Activated T-cell treated with anti-CD3 and anti-CD28 coated beads, Interleukin-2, amount 50 U/mL, for 4 hours (primary cell): Measurements from ENCODE around the gene TAS2R14. TPM values are rescaled to one million over a fixed set of nuclear protein-coding genes. Genes with fewer than 3 reads are reported as not detected.

ENCODE experiments used
- ATAC-seq, 2 donors: fragments of 200-7000 bp; cut with Tn5 transposase; one replicate each; pipeline ENCODE4 v1.10.0; 2021
- DNase-seq: peaks from one replicate; pipeline ENCODE4 v3.0.0-alpha.2; 2020
- H3K27me3 Mint-ChIP-seq: one replicate; pipeline ENCODE4 v1.8.0; 2021; ENCODE audit warnings: low read depth, mixed read lengths
- H3K36me3 Mint-ChIP-seq: one replicate; pipeline ENCODE4 v1.8.0; 2022; ENCODE audit warnings: mixed read lengths; ENCODE audit not compliant: insufficient read depth
- H3K4me1 Mint-ChIP-seq: one replicate; pipeline ENCODE4 v1.8.0; 2021; ENCODE audit warnings: low read depth, mixed read lengths
- H3K4me3 Mint-ChIP-seq: one replicate; pipeline ENCODE4 v1.8.0; 2021; ENCODE audit warnings: mild to moderate bottlenecking, moderate library complexity, mixed read lengths
- H3K9me3 Mint-ChIP-seq: one replicate; pipeline ENCODE4 v1.8.0; 2021; ENCODE audit warnings: mixed read lengths
- total RNA-seq, 3 donors: library from RNA; stranded (reverse); gene quantifications; one replicate each; pipeline ENCODE4 v1.2.1, GENCODE V29; 2021

The TAS2R14 gene
- total RNA-seq, 3 donors from 2014 or later, result 0.89 to 1.3 (median 1.0) TPM

- no peaks in the 10 kb centered on the region for H3K4me1 Mint-ChIP-seq
- no peak for ATAC-seq
- H3K9me3 Mint-ChIP-seq, result peaks cover 9% of the 10 kb centered on the region
- peaks cover 10% of the 10 kb centered on the region for H3K36me3 Mint-ChIP-seq
- no peaks in the 10 kb centered on the region for H3K27me3 Mint-ChIP-seq
- no peak overlapping the region for H3K4me3 Mint-ChIP-seq
- DNase-seq, result no peak
Observed at GRCh38 chr12:10941916-10942607, 3.0 kb upstream of the TAS2R14 start.

- Mint-ChIP-seq H3K9me3 (peaks cover 4% of the 10 kb centered on the region), H3K4me3 (no peak overlapping the region), H3K4me1 (no peaks in the 10 kb centered on the region), H3K36me3 (peaks cover 6% of the 10 kb centered on the region), H3K27me3 (no peaks in the 10 kb centered on the region)
- DNase-seq (no peak), ATAC-seq (no peak)
Observed at GRCh38 chr12:10941369-10941768, 2.3 kb upstream of the TAS2R14 start.

DNA sequence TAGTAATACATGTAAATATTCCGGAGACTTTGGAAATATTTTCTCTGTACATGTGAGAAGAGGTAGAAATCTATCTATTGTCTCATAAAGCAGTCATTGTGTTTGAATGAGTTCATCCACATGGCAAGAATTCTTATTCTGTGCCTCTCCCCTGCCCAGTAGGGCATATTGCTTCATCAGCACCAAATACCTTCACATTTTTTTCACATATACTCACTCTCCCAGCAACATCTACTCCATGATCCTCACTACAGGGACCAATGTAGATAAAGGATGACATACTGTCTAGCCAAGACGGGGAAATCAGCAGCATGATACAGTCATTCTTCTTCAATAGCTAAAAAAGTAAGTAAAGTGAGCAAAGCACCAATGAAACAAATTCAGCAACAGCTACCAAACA, 1.3 kb upstream of the TAS2R14 start:
- no peaks in the 10 kb centered on the region for H3K27me3 Mint-ChIP-seq
- H3K4me1 Mint-ChIP-seq, result no peaks in the 10 kb centered on the region
- no peak overlapping the region for H3K4me3 Mint-ChIP-seq
- peaks cover 6% of the 10 kb centered on the region for H3K36me3 Mint-ChIP-seq
- ATAC-seq (no peak), DNase-seq (no peak)
- peaks cover 4% of the 10 kb centered on the region for H3K9me3 Mint-ChIP-seq

DNA sequence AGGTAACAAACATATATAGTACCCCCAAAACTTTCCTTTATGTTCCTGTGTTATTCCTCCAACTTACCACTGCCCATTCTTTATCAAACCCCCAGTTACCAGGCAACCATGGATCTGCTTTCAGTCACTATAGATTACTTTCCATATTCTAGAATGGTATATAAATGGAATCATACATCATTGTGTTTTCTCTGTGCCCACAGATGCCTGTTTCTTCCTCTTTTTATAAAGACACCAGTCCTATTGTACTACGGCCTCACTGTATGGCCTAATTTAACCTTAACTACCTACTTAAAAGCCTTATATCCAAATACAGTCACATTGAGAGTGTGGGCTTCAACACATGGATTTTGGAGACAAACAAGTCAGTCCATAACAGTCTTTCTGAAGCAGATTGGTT, 2.6 kb downstream of the TAS2R14 start:
- no peaks in the 10 kb centered on the region for H3K9me3 Mint-ChIP-seq

DNA sequence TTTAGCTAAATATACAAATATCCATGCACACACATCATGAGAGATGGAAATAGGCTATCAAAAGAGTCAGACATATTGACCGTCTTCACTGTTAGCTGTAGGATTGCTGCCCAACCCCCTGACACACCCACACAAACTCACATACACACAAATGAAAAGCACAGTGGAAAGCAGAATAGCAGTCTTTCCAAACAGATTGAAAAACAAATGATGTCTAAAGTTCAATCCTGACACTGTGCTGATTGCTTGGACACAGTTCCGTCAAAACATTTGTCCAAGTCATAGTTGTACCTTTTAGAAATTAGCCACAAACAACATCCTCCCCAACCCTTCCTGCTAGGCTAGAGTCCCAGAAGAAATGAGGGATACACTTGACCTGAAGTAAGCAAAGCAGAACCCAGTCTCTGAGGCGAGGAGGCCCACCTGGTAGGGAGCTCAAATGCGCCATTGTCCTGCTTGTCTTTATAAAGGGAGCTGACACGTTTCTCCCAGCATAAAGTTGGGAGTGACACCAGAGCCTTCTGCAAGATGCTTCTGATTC, 10.2 kb downstream of the TAS2R14 start, which contains the start of gene PRH2:
PRH2 (plus strand) TSS at position 491 of the 541 bp plus-strand sequence; CDS start at position 529, 38 bp downstream.
- Mint-ChIP-seq H3K4me1 (no peaks in the 10 kb centered on the region), H3K36me3 (peaks cover 20% of the 10 kb centered on the region), H3K27me3 (no peaks in the 10 kb centered on the region), H3K9me3 (no peaks in the 10 kb centered on the region), H3K4me3 (no peak within 1 kb of the TSS)
- no peak for ATAC-seq
- no peak for DNase-seq

More for the DNA sequence above, 2.6 kb downstream of the TAS2R14 start:
- DNase-seq (no peak), ATAC-seq (no peak)
- Mint-ChIP-seq H3K4me1 (no peaks in the 10 kb centered on the region), H3K4me3 (no peak overlapping the region), H3K27me3 (no peaks in the 10 kb centered on the region), H3K36me3 (peaks cover 3% of the 10 kb centered on the region)

DNA sequence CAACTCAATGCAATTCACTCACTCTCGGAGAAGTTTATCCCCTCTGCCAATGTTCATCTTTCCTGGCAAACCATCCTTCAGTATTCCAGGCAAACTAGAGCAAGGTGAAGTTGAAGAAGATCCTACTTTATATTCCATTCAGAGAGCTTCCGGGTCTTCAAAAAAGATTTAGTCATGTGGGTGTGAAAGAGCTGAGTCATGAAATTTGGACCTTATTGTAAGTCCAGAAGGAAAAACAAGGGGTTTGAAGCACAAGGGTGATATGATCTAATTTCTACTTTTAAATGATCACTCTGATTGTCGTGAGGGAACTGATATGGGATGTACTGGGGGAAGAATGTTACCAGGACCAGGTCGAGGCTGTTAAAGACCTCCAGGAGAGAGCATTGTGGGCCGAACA, 12.8 kb downstream of the TAS2R14 start:
- Mint-ChIP-seq H3K4me3 (no peak overlapping the region), H3K9me3 (no peaks in the 10 kb centered on the region)
- ATAC-seq, result no peak

DNA sequence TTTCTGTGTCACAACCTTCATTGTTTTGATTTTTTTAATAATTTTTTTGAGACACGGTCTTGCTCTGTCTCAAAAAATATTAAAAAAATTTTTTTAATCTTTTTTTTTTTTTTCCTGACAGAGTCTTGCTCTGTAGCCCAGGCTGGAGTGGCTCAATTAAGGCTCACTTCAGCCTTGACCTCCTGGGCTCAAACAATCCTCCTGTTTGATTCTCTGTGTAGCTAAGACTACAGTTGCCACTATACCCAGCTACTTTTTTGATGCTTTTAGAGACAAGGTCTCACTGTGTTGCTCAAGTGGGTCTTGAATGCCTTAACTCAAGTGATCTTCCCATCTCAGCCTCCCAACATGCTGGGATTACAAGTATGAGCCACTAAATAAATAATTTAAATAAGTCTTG, 19.3 kb downstream of the TAS2R14 start:
- no peak for ATAC-seq
- no peaks in the 10 kb centered on the region for H3K4me1 Mint-ChIP-seq
- H3K27me3 Mint-ChIP-seq, result no peaks in the 10 kb centered on the region
- DNase-seq, result no peak
- H3K36me3 Mint-ChIP-seq, result peaks cover 3% of the 10 kb centered on the region
- H3K4me3 Mint-ChIP-seq, result no peak overlapping the region
- no peaks in the 10 kb centered on the region for H3K9me3 Mint-ChIP-seq

More for the DNA sequence above, 12.8 kb downstream of the TAS2R14 start:
- Mint-ChIP-seq H3K27me3 (no peaks in the 10 kb centered on the region), H3K36me3 (peaks cover 18% of the 10 kb centered on the region), H3K4me1 (no peaks in the 10 kb centered on the region)
- no peak for DNase-seq

- no peaks in the 10 kb centered on the region for H3K4me1 Mint-ChIP-seq
- no peak for ATAC-seq
- H3K27me3 Mint-ChIP-seq, result no peaks in the 10 kb centered on the region
- H3K36me3 Mint-ChIP-seq, result peaks cover 19% of the 10 kb centered on the region
- DNase-seq, result no peak
- H3K4me3 Mint-ChIP-seq, result no peak overlapping the region
- H3K9me3 Mint-ChIP-seq, result peaks cover 5% of the 10 kb centered on the region
Observed at GRCh38 chr12:10910380-10910779, 28.7 kb downstream of the TAS2R14 start.

DNA sequence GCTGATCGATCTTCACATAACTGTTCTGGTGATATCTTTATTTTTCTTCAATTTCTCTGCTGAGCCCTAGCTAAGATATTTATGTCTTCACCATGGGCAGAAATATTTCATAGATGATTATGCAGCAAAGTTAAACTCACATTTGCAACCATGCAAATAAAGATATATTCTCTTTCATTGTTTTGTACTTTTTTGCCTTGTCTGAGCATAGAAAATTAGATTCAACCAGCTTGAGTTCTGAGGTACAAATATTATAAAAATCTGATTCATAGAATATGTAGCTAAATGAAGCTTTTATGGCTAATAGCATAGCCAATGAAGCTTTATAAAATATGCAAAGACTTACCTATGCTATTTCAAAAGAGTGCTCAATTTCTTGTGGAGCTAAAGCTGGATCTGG, 29.6 kb downstream of the TAS2R14 start, which contains the start of gene TAS2R13:
TAS2R13 (minus strand) TSS at position 101 of the 400 bp plus-strand sequence. CDS start 264 bp downstream, outside the sequence.
- H3K27me3 Mint-ChIP-seq, result no peaks in the 10 kb centered on the region
- no peaks in the 10 kb centered on the region for H3K4me1 Mint-ChIP-seq
- H3K36me3 Mint-ChIP-seq, result peaks cover 26% of the 10 kb centered on the region
- H3K9me3 Mint-ChIP-seq, result peaks cover 13% of the 10 kb centered on the region
- DNase-seq, result no peak
- H3K4me3 Mint-ChIP-seq, result no peak within 1 kb of the TSS
- ATAC-seq, result no peak

DNA sequence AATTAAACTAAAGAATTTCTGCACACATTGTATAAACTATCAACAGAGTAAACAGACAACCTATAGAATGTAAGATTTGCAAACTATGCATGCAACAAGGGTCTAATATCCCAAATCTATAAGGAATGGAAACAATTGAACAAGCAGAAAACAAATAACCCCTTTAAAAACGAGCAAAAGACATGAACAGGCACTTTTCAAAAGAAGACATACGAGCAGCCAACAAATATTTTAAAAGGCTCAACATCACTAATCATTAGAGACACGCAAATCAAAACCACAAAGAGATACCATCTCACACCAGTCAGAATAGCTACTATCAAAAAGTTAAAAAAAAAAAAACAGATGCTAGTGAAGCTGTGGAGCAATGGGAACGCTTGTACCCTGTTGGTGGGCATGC, 34.4 kb downstream of the TAS2R14 start:
- H3K4me1 Mint-ChIP-seq, result no peaks in the 10 kb centered on the region
- no peaks in the 10 kb centered on the region for H3K27me3 Mint-ChIP-seq
- H3K4me3 Mint-ChIP-seq, result no peak overlapping the region
- DNase-seq (no peak), ATAC-seq (no peak)
- peaks cover 36% of the 10 kb centered on the region for H3K36me3 Mint-ChIP-seq
- peaks cover 36% of the 10 kb centered on the region for H3K9me3 Mint-ChIP-seq

DNA sequence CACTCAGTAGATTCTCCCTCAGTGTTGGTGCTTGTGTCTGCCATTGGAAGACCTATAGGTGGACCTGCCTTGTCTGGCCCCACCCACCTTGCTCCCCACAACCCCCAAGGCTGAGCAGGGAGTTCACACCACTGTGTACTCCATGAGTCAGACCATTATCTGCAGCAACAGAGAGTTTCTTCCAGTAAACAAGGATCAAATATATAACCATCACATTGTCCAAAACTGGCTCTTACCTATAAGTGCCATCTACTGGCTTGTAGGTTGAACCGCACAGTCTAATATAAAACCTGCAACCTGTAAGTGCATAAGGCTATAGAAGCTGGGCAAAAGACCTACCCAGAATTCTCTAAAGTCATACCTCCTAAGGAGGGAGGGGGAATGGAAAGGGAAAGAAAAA, 37.6 kb downstream of the TAS2R14 start:
- Mint-ChIP-seq H3K9me3 (peaks cover 35% of the 10 kb centered on the region), H3K27me3 (no peaks in the 10 kb centered on the region), H3K36me3 (peaks cover 25% of the 10 kb centered on the region), H3K4me3 (no peak overlapping the region), H3K4me1 (no peaks in the 10 kb centered on the region)
- no peak for DNase-seq
- ATAC-seq, result no peak

DNA sequence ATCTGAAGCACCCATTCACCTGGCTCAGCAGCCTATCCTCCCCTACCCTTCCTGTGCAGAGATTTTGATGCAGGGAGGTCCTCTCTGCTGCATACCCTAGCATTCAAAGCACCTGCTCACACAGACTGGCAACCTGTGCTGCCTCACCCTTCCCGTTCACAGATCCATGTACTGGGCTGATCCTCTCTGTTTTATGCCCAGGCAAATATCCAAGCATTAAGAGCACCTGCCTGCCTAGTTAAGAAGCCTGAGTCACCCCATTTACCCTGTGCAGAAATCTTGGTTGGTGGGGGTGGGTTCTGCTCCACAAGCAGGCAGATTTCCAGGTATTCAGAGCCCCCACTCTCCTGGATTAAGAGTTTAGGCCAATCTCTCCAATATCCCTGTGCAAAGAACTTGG, 38.1 kb downstream of the TAS2R14 start:
- Mint-ChIP-seq H3K4me3 (no peak overlapping the region), H3K27me3 (no peaks in the 10 kb centered on the region), H3K4me1 (no peaks in the 10 kb centered on the region), H3K36me3 (peaks cover 25% of the 10 kb centered on the region), H3K9me3 (peaks cover 34% of the 10 kb centered on the region)
- ATAC-seq (no peak), DNase-seq (no peak)

GRCh38 chr12:10900530-10900929, 38.5 kb downstream of the TAS2R14 start:
- Mint-ChIP-seq H3K4me1 (no peaks in the 10 kb centered on the region), H3K4me3 (no peak overlapping the region), H3K36me3 (peaks cover 25% of the 10 kb centered on the region), H3K27me3 (no peaks in the 10 kb centered on the region), H3K9me3 (peaks cover 34% of the 10 kb centered on the region)
- DNase-seq, result no peak
- ATAC-seq, result no peak

GRCh38 chr12:10896854-10897253, 42.2 kb downstream of the TAS2R14 start:
- Mint-ChIP-seq H3K4me1 (no peaks in the 10 kb centered on the region), H3K4me3 (no peak overlapping the region), H3K9me3 (peaks cover 3% of the 10 kb centered on the region), H3K27me3 (no peaks in the 10 kb centered on the region), H3K36me3 (peaks cover 25% of the 10 kb centered on the region)
- DNase-seq (no peak), ATAC-seq (no peak)

GRCh38 chr12:10891937-10892336, 47.1 kb downstream of the TAS2R14 start:
- no peak for ATAC-seq
- Mint-ChIP-seq H3K4me1 (no peaks in the 10 kb centered on the region), H3K27me3 (no peaks in the 10 kb centered on the region), H3K36me3 (peaks cover 31% of the 10 kb centered on the region), H3K9me3 (no peaks in the 10 kb centered on the region), H3K4me3 (no peak overlapping the region)
- no peak for DNase-seq
